HFF-Myc (cell line): ENCODE measurements around the gene TLE1.

Experiments
- DNase-seq: peaks from one replicate; pipeline ENCODE4 v3.0.0-alpha.2; 2011; ENCODE audit warnings: low read depth; ENCODE audit errors: extremely low read depth
- H3K4me3 ChIP-seq: replicated peaks from 2 replicates; pipeline ENCODE4 v1.5.1; 2011; ENCODE audit warnings: low read depth, mild to moderate bottlenecking, control low read depth, low read length
- CTCF ChIP-seq: IDR thresholded peaks from 2 replicates; pipeline ENCODE4 v1.5.1; 2012; ENCODE audit warnings: mild to moderate bottlenecking, low read depth, low read length, control low read depth; ENCODE audit errors: missing control alignments

The TLE1 gene

GRCh38 chr9:81656004-81656403 lies 33.3 kb downstream of the TLE1 start:
- DNase-seq = no peak
- TF ChIP-seq CTCF = no peak
- no peak overlapping the region for H3K4me3 ChIP-seq

GRCh38 chr9:81653240-81653639 lies 36.1 kb downstream of the TLE1 start:
- no peak for TF ChIP-seq CTCF
- no peak overlapping the region for H3K4me3 ChIP-seq
- DNase-seq = no peak

- no peak for TF ChIP-seq CTCF
- DNase-seq = no peak
- no peak overlapping the region for H3K4me3 ChIP-seq
Observed at GRCh38 chr9:81652058-81652687, 37.2 kb downstream of the TLE1 start.

GRCh38 chr9:81650586-81651515 lies 38.5 kb downstream of the TLE1 start:
- no peak for DNase-seq
- TF ChIP-seq CTCF = no peak
- H3K4me3 ChIP-seq = no peak overlapping the region

- no peak for TF ChIP-seq CTCF
- no peak overlapping the region for H3K4me3 ChIP-seq
- no peak for DNase-seq
Observed at GRCh38 chr9:81649475-81650240, 39.7 kb downstream of the TLE1 start.

GRCh38 chr9:81648891-81649290 lies 40.5 kb downstream of the TLE1 start:
- no peak for DNase-seq
- TF ChIP-seq CTCF = no peak
- H3K4me3 ChIP-seq = no peak overlapping the region
